Forelimb muscle (tissue), 1 donor: ENCODE results near the gene POMP. TPM values are rescaled to one million over a fixed set of nuclear protein-coding genes. Genes with fewer than 3 reads are reported as not detected.
"Not testable (repeated sequence)": the region's sequence is repeated elsewhere in the genome, so short reads cannot be mapped to it uniquely, and the experiment has no call there.

Experiments used
- DNase-seq: peaks from one replicate; pipeline ENCODE4 v3.0.0-alpha.2; 2013; ENCODE audit warnings: low read depth
- polyA plus RNA-seq: library from polyadenylated mRNA; unstranded; fragments of 120-200 nt; gene quantifications from one replicate; pipeline ENCODE4 v1.2.1, GENCODE V29; 2013; ENCODE audit not compliant: insufficient read length

POMP gene
- polyA plus RNA-seq, 1 donor = 62.6 TPM

DNA sequence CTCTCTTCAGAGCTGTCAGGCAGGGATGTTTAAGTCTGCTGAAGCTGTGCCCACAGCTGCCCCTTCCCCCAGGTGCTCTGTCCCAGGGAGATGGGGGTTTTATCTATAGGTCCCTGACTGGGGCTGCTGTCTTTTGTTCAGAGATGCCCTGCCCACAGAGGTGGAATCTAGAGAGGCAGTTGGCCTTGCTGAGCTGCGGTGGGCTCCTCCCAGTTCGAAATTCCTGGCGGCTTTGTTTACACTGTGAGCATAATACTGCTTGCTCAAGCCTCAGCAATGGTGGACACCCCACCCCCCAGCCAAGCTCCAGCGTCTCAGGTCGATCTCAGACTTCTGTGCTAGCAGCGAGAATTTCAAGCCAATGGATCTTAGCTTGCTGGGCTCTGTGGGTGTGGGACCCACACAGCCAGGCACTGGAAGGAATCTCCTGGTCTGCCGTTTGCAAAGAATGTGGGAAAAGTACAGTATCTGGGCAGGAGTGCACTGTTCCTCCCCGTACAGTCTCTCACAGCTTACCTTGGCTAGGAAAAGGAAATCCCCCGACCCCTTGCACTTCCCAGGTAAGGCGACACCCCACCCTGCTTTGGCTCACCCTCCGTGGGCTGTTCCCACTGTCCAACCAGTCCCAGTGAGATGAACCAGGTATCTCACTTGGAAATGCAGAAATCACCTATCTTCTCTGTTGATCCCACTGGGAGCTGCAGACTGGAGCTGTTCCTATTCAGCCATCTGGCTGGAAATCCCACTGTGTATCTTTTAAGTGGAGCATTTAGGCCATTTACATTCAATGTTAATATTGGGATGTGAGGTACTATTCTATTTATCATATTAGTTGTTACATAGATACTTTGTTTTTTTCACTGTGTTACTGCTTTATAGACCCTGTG lies 34.9 kb downstream of the POMP start:
- DNase-seq = not testable (repeated sequence)

DNA sequence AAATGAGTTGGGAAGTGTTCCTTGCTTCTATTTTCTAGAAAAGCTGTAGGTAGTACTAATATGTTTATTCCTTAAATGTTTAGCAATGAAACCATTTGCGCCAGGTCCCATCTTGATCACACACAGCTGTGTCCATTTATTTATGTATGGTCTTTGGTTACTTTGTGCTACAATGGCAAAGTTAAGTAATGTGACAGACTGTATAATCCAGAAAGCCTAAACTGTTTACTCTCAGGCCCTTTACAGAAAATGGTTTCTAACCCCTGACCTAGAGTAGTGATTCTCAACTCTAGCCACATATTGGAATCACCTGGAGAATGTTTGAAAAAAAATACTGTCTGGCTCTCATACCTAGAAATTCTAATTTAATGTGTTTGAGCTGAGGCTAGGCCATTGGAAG lies 38.5 kb downstream of the POMP start:
- no peak for DNase-seq

DNA sequence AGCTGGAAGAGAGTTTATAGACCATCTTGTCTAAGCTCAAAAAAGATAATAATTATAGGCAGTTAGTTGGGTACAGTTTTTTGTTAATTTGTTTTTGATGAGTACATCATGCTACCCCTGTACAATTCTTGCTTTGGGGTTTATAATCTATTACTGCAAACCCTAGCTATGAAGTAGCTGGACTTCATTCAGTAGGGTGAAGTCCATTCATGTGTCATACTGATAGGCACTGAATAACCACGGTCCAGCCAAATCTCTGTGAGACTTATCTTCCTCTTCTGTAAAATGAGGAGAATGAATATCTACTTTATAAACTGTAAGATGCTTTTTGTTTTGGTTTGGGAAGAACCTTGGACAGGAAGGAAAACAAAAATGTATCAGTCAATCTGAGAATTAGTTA lies 40.3 kb downstream of the POMP start:
- DNase-seq = no peak

DNA sequence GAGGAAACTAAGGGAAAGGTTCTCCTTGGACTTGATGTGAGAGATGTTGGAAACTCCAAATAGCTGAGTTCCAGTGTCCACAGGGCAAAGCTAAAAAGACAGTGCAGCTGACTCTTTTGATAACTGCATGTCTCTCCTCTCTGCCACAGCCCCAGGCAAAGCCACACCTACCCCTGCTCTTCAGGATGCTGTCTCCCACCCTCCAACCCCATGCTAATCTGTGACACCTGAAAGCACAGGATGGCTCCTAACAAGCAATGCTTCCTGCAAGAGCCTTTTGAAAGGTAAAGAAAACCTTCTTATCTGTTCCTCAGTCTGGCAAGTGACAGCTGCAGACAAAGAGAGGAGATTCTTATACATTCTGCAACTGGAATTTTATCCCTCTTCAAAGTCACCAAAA lies 45.4 kb downstream of the POMP start:
- DNase-seq = no peak

DNA sequence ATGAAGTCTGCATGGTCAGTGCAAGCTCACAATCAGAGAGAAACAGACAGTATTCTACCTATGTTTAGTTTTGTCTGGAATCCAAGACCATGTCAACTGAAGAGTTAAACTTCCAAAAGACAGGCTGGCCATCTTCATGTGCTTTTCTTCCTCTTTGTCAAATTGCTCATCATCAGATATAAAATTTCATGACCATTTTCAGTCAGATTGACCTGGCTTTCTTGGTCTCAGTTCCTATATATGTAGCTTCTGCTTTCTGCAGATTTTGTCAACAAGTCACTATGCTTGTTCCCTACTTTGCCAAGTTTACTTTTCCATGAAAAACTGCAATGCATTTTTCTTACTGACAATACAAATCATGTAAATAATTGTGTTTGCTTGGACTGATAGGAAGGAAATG lies 46.0 kb downstream of the POMP start:
- no peak for DNase-seq

DNA sequence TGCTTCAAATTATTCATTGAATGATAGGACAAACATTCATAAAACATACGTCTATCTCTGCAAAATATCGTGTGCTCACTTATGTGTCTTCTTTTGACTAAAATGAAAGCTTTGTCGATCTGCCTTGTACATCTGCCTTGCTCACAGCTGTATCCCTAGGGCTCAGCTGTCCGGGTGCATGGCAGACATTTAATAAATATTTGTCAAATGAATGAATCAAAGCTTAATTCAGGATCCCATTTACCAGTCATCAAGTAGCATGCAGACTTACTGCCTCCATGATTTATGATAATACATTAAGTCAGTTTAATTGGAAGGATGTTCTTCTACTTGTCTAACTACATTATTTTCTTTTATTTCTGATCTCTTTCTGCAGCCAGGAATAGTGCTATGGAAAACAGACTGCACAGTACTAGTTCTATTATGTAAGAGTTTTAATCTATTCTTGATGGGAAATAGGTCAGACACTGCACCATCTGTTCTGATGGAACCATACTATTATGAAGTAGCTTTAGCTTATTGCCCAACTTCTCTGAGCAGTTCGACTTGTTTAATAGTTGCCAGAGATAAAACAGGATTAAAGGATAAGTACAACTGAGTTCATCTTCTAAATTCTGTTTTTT lies 46.6 kb downstream of the POMP start:
- no peak for DNase-seq

DNA sequence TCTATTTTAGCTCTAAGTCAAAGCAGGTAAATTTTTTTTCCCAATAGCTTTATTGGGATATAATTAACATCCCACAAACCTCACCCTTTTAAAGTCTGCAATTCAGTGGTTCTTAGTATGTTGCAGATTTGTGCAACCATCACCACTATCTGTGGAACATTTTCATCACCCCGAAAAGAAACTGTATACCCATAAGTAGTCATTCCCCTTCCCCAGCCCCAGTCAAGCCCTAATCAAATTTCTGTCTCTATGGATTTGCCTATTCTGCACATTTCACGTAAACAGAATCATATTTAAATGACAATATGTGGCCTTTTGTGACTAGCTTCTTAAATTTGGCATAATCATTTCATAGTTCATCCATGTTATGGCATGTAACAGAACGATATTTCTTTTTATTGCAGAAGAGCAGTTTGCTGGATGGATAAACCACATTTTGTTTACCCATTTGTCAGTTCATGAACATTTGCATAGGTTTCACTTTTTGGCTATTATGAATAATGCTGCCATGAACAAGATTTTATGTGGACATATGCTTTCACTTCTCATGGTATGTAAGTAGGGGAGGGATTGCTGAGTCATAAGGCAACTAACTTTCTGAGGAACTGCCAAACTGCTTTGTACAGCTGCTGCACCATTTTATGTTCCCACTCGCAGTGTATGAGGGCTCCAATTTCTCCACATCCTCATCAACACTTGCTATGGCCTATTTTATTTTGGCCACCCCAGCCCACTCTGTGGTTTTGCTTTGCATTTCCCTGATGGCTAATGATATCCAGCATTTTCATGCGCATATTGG lies 48.9 kb downstream of the POMP start:
- DNase-seq = peak; percentile 29

DNA sequence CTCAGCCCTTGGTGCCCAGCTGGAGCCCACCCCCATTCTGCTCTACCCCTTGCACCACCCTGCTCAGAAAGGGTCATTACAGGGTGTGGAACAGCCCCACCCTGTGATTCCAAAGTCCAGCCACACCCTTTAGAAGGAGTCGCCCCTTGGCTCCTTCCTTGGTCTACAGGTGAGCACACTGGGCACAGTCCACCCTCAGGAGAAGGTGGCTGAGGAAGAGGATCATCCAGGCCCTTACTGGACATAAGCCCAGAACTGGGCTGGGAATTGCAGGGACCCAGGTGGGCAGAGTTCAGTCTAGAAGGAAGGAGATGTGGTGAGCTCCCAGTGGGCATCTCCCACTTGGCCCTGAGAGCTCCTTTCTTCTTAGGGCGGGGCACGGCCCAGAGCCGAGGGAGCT lies 51.2 kb downstream of the POMP start:
- DNase-seq = no peak

DNA sequence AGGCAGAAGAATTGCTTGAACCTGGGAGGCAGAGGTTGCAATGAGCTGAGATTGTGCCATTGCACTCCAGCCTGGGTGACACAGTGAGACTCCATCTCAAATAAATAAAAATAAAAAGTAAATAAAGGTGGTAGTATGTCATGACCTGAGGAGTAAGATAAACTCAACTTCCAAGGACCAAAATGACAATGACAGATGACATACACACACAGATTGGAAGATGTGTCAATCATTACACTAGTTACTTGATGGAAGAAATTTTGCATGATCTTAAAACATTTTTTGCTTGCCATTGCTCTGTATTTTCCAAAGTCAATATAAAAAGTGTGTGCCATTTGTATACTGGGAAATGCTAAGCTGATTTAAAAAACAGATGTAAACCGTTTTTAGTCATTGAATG lies 55.7 kb downstream of the POMP start:
- DNase-seq = no peak

DNA sequence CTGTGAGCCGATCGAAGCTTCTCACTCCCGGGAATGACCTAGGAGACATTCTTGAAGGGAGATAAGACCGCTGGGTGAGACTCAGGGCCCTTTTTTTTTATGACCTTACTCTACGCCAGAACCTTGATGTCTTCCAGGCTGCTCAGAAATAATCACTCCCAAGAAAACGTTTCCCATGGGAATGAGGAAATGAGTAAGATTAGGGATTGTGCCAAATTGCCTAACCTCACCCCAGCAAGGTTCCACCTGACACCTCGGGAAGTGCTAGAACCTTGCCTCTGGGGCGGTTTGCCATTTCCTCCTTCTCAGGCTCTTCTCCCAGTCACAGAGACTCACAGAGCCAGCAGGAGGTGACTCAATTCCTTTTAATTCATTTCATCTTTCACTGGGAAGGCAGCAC lies 57.6 kb downstream of the POMP start:
- no peak for DNase-seq

DNA sequence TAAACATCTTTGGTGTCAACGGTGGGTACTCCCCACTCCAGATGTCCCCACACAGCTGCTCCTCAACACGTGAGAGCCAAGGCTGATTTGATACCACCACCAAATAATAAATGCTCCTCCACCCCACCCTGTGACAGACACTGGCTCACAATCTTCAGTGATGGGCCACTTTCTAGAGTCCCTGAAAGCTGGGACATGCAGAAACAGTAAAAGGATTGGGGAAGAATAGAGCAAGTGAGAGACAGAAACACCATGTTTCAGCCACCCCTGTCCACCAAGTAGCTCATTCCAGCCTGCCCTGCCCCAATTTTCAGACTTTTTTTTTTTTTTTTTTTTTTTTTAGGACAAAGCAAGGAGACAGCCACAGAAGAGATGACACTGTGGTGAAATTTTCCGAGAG lies 58.2 kb downstream of the POMP start:
- no peak for DNase-seq

DNA sequence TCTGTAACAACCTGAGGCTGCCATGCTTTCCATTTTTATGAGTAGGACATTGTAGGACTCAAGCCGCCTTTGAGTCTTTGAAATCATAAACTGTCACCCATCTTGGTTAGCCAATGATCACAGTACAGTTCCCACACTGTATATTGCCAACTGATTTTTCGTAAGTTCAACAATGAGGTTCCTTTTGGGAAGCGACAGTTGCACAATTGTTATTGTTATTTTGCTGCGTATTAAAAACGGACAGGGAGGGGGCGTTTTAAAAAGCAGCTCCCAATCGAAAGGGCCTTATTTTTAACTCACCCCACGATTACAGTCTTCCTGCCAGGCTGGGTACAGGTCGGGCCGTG lies 59.2 kb downstream of the POMP start:
- no peak for DNase-seq

DNA sequence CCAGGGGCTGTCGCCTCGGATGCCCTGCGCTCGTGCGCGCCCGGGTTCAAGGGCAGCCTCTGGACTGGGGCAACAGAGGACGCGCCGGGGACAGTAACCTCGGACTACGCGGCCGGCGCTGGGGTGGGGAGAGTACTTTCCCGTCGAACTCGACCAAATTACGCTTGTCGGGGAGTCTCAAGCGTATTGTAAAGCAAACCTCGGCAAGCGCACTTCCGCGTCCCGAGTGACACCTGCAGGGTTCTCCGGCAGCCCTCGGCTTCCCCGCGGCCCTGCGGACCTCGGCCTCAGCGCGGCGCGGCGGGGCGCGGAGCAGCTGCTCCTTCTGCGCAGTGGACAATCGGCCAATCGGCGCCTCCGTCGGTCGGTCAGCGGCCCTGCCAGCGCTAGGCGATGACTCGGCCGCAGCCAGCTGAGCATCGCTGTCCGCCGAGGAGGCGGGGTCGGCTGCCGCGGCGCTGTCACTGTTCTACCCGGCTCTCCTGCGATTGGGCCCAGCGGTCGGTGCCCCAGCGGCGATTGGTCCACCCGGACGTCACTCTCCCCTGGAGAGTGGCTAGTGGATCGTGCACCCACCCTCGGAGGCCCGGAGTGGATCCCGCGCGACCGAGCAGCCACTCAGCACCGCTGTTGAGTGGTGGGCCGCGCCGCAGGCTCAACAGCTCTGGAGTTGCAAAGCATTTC lies 59.8 kb downstream of the POMP start, which contains the start of gene SLC46A3:
Gene SLC46A3 (minus strand): TSS at position 428 of the 684 bp plus-strand sequence. CDS start 972 bp downstream, outside the sequence.
- DNase-seq = peak; percentile 93

DNA sequence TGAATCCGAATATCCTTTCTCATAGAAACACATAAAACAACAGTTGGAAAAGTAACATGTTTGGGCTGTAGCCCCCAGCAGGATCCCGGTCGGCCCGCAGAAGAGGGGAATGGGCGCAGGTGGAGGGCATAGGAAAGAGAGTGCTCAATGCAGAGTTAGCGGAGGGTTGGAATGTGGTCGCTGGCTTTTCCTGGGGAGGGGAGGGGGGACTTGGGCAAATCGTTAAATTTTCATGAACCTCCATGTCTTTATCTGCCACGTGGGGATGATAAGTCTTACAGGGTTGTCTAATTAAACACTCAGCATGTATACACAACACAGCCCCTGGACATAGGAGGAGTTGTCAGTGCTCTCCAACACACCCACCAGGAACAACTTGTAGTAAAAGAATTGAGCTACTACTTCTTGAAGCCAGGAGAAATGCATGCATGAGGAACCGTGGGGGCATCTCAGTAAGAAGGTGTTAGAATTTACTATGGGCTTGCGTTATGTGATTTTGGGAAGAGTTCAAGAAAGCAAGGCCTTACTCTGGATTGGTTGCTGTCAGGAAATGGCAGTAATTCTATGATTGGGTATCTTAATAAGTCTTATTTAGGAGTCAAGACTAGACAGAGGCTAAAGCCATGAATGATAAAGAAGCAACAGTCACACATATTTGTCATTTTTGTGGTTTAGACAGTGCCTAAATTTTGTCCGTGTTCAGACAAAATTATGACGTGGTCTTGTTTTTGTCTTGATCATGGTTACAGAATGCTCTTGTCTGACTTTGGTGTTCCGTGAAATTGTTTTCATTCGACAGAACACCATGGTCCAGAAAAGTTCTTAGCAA lies 60.5 kb downstream of the POMP start:
- DNase-seq = no peak

DNA sequence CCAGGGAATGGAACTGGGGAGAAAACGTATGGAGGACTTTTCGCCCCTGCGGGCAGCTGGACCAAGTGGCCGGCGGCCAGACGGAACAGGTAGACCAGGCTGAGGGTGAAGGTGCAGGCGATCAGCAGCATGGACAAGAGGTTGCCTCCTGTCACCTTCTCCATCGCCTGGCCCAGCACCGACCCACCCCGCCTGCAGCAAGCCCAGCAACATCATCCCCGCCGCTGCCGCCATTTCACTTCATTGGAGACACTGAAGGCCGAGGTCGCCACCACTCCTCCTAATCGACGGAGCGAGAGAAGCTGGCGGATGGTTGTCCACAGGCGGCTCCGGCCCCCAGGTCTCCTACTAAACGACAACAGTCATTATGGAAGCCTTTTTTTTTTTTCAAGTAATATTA lies 64.9 kb downstream of the POMP start:
- no peak for DNase-seq

DNA sequence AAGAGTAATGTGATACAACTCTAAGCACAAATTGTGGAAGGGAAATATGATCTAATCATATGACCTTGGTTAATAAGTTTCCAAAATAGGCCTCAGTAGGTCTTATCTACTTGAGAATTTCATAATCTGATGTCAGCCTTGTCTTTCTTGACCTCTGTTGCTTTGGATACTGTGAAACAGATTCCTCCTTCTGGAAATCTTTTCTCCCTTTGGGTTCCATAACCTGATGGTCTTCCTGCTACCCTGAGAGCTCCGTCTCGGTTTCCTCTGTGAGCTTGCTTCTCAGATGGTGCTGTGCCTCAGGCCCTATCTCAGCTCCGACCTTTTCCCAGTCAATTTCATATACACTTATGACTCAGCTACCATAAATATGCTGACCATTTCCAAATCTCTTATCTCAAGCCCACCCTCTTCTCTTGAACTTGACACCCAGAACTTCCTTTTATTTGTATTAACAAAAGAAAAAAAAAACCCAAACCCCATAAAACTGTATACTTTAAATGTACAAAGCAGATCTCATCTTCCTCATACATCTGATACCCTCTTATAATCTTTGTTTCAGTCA lies 66.2 kb downstream of the POMP start:
- no peak for DNase-seq
